ENCODE measurements around the gene CELF4.

DNA sequence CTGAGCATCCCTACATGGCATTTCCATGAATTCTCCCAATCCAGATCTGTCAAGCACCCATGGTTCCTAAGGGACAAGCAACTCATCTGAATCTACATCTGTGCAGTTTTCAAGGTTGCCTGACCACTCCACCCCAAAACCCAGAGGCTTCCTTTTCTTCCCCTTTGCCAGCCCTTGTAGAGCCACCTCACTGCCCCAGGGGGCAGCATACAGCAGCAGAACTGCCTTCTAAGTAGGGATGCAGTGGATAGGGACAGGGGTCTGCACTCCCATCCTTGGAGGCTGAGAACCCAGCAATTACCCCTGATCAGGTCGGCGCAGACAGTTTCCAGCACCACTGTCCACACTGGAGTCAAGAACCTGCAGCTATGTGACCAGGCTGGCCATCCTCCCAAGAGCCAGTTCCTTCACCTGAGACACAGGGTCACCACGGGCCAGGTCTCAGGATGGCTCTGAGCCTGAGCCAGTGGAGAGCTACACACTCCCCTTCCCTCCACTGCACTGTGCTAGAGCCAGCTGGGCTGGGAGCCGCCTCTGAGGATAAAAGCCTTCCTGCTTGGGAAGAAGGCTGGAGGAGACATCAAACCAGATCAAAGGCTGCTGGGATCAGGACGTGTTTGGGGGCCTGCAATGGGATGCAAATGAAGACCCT lies 283.1 kb downstream of the CELF4 start:
- TF ChIP-seq, protein P1, sequence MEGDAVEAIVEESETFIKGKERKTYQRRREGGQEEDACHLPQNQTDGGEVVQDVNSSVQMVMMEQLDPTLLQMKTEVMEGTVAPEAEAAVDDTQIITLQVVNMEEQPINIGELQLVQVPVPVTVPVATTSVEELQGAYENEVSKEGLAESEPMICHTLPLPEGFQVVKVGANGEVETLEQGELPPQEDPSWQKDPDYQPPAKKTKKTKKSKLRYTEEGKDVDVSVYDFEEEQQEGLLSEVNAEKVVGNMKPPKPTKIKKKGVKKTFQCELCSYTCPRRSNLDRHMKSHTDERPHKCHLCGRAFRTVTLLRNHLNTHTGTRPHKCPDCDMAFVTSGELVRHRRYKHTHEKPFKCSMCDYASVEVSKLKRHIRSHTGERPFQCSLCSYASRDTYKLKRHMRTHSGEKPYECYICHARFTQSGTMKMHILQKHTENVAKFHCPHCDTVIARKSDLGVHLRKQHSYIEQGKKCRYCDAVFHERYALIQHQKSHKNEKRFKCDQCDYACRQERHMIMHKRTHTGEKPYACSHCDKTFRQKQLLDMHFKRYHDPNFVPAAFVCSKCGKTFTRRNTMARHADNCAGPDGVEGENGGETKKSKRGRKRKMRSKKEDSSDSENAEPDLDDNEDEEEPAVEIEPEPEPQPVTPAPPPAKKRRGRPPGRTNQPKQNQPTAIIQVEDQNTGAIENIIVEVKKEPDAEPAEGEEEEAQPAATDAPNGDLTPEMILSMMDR (conservative IDR thresholded peaks at IDR 0.05; ENCODE audit: low read depth, low read length): peak; percentile 48; the same call in 1 of the 2 replicates
- TF ChIP-seq EZH2phosphoT487 (IDR thresholded peaks at IDR 0.05; ENCODE audit: borderline replicate concordance, low read length): no peak

All from PC-3 (cell line).